Measurements from ENCODE around the gene WDR18. TPM values are rescaled to one million over a fixed set of nuclear protein-coding genes. Genes with fewer than 3 reads are reported as not detected.

The WDR18 gene
- total RNA-seq, 1 experiment from 2014 or later = 124 TPM

GRCh38 chr19:939922-940321 is 44.2 kb upstream of the WDR18 start:
- no peaks in the 10 kb centered on the region for H3K9me3 ChIP-seq (ENCODE audit: control insufficient read depth in 1 of 2, insufficient read depth in 1 of 2, low read depth in 1 of 2, low read length in 2 of 2)
- no peak for DNase-seq (ENCODE audit: low read depth, low spot score)
- CTCF ChIA-PET = no interaction called here
- intact Hi-C loops (cut with micrococcal nuclease) = loop anchor here (2.0 kb wide), 1 partner anchor 13 kb away; the partner anchor contains the start of gene ARID3A
- H2AFZ ChIP-seq (ENCODE audit: low read depth, low read length, poor library complexity, severe bottlenecking) = no peak overlapping the region
- H3K9ac ChIP-seq (ENCODE audit: low read length) = peak overlapping the region; percentile 64
- H3K9me2 ChIP-seq (ENCODE audit: insufficient read depth) = no peaks in the 10 kb centered on the region
- BruUV-seq (replicated peaks) = no TSS peak
- no peak for ATAC-seq
- POLR2A ChIA-PET = no interaction called here
- H3K27me3 ChIP-seq (ENCODE audit: insufficient read depth, low read length) = no peaks in the 10 kb centered on the region
- TF ChIP-seq CBX3 (IDR thresholded peaks at IDR 0.05; ENCODE audit: low read depth) = no peak
- no peak for TF ChIP-seq ZNF274 (IDR thresholded peaks at IDR 0.05; ENCODE audit: low read depth, low read length)
- TF ChIP-seq, protein P1, sequence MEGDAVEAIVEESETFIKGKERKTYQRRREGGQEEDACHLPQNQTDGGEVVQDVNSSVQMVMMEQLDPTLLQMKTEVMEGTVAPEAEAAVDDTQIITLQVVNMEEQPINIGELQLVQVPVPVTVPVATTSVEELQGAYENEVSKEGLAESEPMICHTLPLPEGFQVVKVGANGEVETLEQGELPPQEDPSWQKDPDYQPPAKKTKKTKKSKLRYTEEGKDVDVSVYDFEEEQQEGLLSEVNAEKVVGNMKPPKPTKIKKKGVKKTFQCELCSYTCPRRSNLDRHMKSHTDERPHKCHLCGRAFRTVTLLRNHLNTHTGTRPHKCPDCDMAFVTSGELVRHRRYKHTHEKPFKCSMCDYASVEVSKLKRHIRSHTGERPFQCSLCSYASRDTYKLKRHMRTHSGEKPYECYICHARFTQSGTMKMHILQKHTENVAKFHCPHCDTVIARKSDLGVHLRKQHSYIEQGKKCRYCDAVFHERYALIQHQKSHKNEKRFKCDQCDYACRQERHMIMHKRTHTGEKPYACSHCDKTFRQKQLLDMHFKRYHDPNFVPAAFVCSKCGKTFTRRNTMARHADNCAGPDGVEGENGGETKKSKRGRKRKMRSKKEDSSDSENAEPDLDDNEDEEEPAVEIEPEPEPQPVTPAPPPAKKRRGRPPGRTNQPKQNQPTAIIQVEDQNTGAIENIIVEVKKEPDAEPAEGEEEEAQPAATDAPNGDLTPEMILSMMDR (IDR thresholded peaks at IDR 0.05 in 2 of 3, conservative IDR thresholded peaks at IDR 0.05 in 1 of 3; ENCODE audit: borderline replicate concordance in 1 of 3, insufficient read depth in 1 of 3, low read depth in 2 of 3, low read length in 2 of 3) = no peak
- TF ChIP-seq EZH2 (IDR thresholded peaks at IDR 0.05) = no peak
- no peak for TF ChIP-seq POLR2AphosphoS5 (IDR thresholded peaks at IDR 0.05; ENCODE audit: low read depth, low read length)
- no peak for TF ChIP-seq EZH2phosphoT487 (IDR thresholded peaks at IDR 0.05; ENCODE audit: borderline replicate concordance)
- TF ChIP-seq, protein P2, sequence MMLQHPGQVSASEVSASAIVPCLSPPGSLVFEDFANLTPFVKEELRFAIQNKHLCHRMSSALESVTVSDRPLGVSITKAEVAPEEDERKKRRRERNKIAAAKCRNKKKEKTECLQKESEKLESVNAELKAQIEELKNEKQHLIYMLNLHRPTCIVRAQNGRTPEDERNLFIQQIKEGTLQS (IDR thresholded peaks at IDR 0.05) = no peak
- TF ChIP-seq POLR2A (IDR thresholded peaks at IDR 0.05; ENCODE audit: borderline replicate concordance, extremely low read depth, insufficient read depth, insufficient read length) = no peak
- TF ChIP-seq EGR1 (IDR thresholded peaks at IDR 0.05; ENCODE audit: low read depth) = no peak
- TF ChIP-seq RAD21 (IDR thresholded peaks at IDR 0.05; ENCODE audit: low read depth) = no peak
- TF ChIP-seq JUND (IDR thresholded peaks at IDR 0.05) = no peak
- peak overlapping the region; percentile 92 for H3K4me2 ChIP-seq (ENCODE audit: low read length)
- H3K27ac ChIP-seq (ENCODE audit: low read depth, low read length) = peak overlapping the region; percentile 70
- H3K36me3 ChIP-seq (ENCODE audit: control insufficient read depth in 1 of 2, insufficient read depth in 2 of 2, low read length in 2 of 2) = no peaks in the 10 kb centered on the region
- H3K4me1 ChIP-seq (ENCODE audit: control insufficient read depth in 1 of 2, insufficient read depth in 2 of 2, low read length in 2 of 2) = peaks cover 25 to 32% of the 10 kb centered on the region in 2 experiments
- RAD21 ChIA-PET (ENCODE audit: low non-redundant PET in 1 of 2, low total read pairs in 2 of 2, uncharacterized antibody in 2 of 2, unreplicated experiment in 2 of 2) = no interaction called here
- H3K4me3 ChIP-seq (replicated peaks in 1 of 2; ENCODE audit: low read depth in 1 of 2, low read length in 2 of 2) = no peak overlapping the region
- H3K79me2 ChIP-seq (ENCODE audit: insufficient read depth, low read length) = peaks cover 11% of the 10 kb centered on the region; the same call in 1 of the 2 replicates
- no peaks in the 10 kb centered on the region for H4K20me1 ChIP-seq (ENCODE audit: insufficient read depth)

All from HCT116 (cell line).